ENCODE data around the gene ACOT8.

- no peak for TF ChIP-seq CTCF (IDR thresholded peaks at IDR 0.05)
- TF ChIP-seq POLR2A (IDR thresholded peaks at IDR 0.05): peak in 1 of 2 donors; percentile 3
These were observed 45.1 kb upstream of the ACOT8 start for GRCh38 chr20:45902199-45902701.
